NCI-H2107 treated with DMSO at 0.1 percent for 48 hours (cell line): ENCODE results near the gene PRR15.

Experiments used
- DNase-seq: peaks from one replicate; lab custom pipeline; 2025; ENCODE audit not compliant: unreplicated experiment; lab: John Stamatoyannopoulos, UW

PRR15 gene

DNA sequence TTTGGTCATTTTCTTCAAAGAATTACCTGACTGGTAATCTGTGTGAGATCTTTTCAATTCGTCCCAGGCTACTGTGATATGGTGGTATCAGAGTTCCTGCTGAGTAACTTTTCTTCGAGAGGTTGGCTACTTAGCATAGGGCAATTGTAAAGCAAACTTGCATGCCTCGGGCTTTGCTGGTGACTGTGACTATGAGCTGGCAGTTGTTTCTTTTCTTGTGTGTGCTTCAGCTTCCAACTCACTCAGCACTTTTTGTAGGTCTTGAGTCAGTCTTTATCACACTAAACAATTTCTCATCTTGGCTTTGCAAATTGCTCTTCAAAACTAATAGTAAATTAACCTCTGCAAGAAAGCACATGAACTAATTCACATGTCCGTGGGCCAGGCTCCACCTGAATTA lies 44.3 kb downstream of the PRR15 start:
- DNase-seq: no peak

DNA sequence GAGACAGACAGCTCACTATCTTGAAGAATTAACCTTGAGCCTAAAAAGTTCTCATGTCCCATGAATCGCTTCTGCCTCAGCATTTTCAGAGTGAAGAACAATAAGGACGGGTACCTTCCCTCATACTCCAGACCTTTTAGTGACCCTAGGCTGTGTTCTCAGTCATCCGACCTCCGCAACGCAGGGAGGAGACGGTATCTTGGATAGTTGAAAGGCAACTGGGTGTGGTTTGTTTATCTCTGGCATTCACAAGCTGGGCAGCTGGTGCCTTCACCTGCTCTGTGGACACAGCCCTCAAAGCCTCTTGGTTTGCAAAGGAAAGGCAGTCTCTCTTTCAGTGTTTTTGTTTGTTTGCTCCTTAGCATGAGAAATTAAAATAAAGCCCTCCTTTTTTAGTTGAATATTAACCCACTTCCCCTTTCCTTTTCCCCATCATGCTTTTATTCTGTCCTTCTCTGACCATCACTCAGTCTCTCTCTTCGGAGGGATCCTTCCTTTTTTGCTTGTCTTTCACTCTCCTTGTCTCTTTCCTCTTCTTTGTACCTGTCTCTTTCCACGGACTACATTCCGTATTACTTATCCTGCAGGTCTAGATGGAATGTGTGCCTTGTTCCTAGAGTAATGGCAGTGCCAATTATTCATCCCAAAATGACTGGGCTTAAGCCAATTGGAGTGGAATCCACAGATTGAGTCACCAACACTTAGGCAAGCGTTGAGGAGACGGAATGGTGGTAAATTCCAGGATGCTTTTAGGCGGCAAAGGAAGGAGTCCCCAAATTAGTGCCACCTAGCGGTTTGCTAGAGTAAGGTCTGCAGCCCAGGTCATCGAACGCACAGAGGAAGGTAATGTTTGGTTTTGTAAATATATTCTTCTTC lies 45.8 kb downstream of the PRR15 start:
- no peak for DNase-seq

DNA sequence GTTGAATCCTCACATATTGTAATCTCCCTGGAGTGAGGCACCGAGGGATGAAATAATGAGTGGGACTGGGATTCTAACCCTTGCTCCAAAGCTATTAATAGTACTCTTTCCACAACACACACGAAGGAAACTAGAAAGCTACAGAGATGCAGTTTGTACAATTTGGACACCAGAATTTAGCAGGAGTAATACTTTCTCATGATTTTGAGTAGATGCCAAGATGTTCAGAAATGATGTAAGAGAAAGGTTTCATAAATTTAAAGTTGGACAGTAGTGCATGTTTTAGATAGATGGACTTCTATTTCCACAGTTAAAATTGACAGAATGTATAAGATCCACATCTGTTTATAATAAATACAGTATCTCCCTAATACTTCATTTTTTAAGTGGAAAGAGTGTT lies 46.5 kb downstream of the PRR15 start:
- DNase-seq: no peak

DNA sequence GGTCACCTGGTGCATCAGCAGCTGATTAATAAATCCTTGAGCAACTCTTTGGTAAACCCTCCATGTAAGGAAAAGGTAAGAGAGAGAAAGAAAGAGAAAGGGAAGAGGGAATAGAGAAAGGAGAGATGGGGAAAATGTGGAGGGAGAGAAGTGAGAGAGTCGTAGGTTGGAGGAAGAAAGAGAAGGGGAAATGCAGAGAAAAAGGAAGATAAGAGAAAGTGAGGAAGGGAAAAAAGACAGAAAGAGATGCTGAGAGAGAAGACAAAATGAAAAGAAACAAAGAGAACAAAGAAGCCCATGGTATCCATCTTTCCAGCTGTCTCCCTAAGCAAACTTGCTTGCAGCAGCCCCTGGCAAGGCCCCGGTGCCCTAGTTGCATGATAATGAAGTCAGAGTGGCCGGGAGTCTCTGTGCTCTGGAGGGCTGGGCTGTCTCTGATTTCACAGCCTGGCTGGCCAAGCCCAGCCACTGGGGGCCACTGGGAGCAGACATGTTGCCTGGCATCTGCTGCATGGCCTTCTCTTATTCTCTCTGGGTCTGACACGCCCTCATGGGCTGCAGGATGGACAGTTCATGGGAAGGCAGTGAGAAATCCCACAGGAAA lies 48.4 kb downstream of the PRR15 start:
- no peak for DNase-seq

DNA sequence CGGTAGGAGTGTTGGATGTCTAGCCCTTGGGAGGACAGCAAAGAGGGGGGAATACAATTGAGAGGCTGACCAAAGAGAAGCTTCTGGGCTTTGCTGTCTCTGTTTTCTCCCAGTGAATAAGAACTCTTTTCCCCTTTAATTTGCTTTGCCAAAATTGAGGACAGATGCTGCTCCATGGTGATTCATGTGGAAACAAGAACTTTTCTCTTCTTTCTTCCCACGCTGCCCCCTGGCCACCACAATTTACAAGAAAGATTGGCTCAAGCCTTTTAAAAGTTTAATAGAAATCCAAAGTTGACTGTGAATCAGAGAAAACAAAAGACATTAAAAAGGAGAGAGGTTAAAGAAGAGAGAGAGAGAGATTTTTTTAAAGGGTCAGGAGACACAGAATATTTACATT lies 49.0 kb downstream of the PRR15 start:
- no peak for DNase-seq

DNA sequence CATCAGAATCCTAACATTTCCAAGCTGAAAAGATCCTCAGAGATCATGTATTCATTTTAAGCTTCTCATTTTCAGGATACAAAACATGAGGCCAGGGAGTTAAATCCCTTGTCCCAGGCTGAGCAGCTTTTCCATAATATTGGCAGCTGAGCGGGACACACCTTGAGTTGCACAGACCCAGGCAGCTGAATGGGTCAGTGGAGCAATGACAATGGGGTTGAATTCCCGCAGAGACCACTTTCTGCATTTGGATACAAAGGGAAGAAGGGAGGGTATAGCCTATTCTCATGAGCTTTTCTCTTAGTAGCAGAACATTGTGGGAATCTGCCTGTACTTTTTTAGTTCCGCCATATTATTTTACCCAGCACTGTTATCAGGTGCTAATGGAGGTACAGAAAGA lies 49.5 kb downstream of the PRR15 start:
- DNase-seq: no peak

DNA sequence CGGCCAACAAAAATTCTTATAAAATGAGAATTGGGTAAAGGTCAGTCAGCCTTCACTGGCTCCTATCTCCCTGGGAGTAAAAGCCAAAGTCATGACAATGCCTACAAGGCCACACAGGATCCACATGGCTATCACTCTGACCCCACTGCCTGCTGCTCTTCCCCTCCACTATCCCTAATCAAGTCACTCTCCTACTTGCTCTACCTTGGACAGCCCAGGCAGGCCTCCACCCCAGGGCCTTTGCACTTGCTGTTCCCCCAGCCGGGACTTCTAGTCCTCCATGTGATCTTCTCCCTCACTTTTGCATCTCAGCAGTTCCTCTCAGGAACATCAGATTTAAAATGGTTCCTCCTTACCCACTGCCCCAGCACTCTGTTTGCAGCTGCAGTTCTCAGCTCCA lies 50.6 kb downstream of the PRR15 start:
- DNase-seq: no peak
